Loucy (cell line): ENCODE data around the gene RAB10.
"Not testable (repeated sequence)": the region's sequence is repeated elsewhere in the genome, so short reads cannot be mapped to it uniquely, and the experiment has no call there.

Experiments used
- H2AFZ ChIP-seq: fragments of 200-600 bp; sonication (generic); 2 replicates; pipeline ENCODE4 v1.6.0; 2016; ENCODE audit warnings: antibody characterized with exemption, mild to moderate bottlenecking, low read length, moderate library complexity
- H3F3A ChIP-seq: fragments of 200-600 bp; 2 replicates; pipeline ENCODE4 v1.6.0; 2016; ENCODE audit warnings: antibody characterized with exemption, low read depth, mild to moderate bottlenecking
- H3K27me3 ChIP-seq: fragments of 200-600 bp; sonication (generic); 2 replicates; pipeline ENCODE4 v1.6.1; 2014; ENCODE audit warnings: low read length, mild to moderate bottlenecking; ENCODE audit not compliant: insufficient read depth, poor library complexity, severe bottlenecking
- H3K36me3 ChIP-seq: fragments of 200-600 bp; sonication (generic); 2 replicates; pipeline ENCODE4 v1.6.1; 2016; ENCODE audit warnings: low read length; ENCODE audit not compliant: insufficient read depth
- H3K4me1 ChIP-seq: fragments of 200-600 bp; sonication (generic); 2 replicates; pipeline ENCODE4 v1.5.1; 2014; ENCODE audit warnings: low read length, mild to moderate bottlenecking; ENCODE audit not compliant: insufficient read depth, poor library complexity, severe bottlenecking
- H3K4me2 ChIP-seq: fragments of 200-600 bp; sonication (generic); 2 replicates; pipeline ENCODE4 v1.6.0; 2014; ENCODE audit warnings: antibody characterized with exemption, low read length, low read depth, mild to moderate bottlenecking; ENCODE audit not compliant: poor library complexity, severe bottlenecking
- H3K4me3 ChIP-seq: fragments of 200-600 bp; sonication (generic); 2 replicates; pipeline ENCODE4 v1.5.1; 2014; ENCODE audit warnings: low read length, mild to moderate bottlenecking, mixed read lengths; ENCODE audit not compliant: poor library complexity, severe bottlenecking
- H3K79me2 ChIP-seq: fragments of 200-600 bp; sonication (generic); 2 replicates; pipeline ENCODE4 v1.6.1; 2014; ENCODE audit warnings: low read length; ENCODE audit not compliant: insufficient read depth
- H3K9ac ChIP-seq: fragments of 200-600 bp; sonication (generic); 2 replicates; pipeline ENCODE4 v1.6.0; 2014; ENCODE audit warnings: mild to moderate bottlenecking, low read depth, low read length, moderate library complexity; ENCODE audit not compliant: poor library complexity, severe bottlenecking
- H3K9me2 ChIP-seq: fragments of 200-600 bp; sonication (generic); replicated peaks from 2 replicates; pipeline ENCODE4 v1.6.1; 2016; ENCODE audit warnings: low read depth, low read length, mixed read lengths
- H3K9me3 ChIP-seq: fragments of 200-600 bp; sonication (generic); 2 replicates; pipeline ENCODE4 v1.6.1; 2014; ENCODE audit warnings: mild to moderate bottlenecking, antibody characterized with exemption, low read length, low read depth; ENCODE audit not compliant: insufficient read depth
- H4K20me1 ChIP-seq: fragments of 200-600 bp; sonication (generic); 2 replicates; pipeline ENCODE4 v1.6.0; 2014; ENCODE audit warnings: antibody characterized with exemption, low read length, mild to moderate bottlenecking; ENCODE audit not compliant: insufficient read depth, poor library complexity, severe bottlenecking
- EZH2phosphoT487 ChIP-seq: fragments of 200-600 bp; IDR thresholded peaks from 2 replicates; pipeline ENCODE4 v1.6.1; 2018; ENCODE audit warnings: antibody characterized with exemption, mild to moderate bottlenecking, moderate library complexity, borderline replicate concordance
- TF ChIP-seq, protein P1 (sequence below): fragments of 200-600 bp; sonication (generic); conservative IDR thresholded peaks from 2 replicates; pipeline ENCODE4 v1.5.1; 2014; ENCODE audit warnings: mild to moderate bottlenecking, antibody characterized with exemption, low read length

RAB10 gene

DNA sequence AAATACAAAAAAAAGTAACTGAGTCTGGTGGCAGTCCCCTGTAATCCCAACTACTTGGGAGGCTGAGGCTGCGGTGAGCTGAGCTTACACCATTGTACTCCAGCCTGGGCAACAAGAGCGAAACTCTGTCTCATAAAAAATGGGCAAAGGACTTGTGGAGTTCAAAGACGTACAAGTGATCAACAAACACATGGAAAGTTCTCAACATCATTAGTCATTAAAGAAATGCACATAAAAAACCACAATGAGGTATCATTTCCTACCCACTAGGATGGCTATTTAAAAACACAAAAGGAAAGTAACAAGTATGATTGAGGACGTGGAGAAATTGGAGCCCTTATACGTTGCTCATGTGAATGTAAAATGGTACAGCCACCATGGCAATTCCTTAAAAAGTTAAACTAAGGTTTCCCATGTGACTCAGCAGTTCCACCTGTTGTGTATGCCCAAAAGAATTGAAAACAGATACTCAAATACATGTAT is 52.3 kb downstream of the RAB10 start:
- peaks cover 3% of the 10 kb centered on the region; the same call in 1 of the 2 replicates for H3F3A ChIP-seq
- no peak overlapping the region for H2AFZ ChIP-seq
- H3K4me3 ChIP-seq, result no peak overlapping the region
- peaks cover 48% of the 10 kb centered on the region for H4K20me1 ChIP-seq
- no peak overlapping the region for H3K9ac ChIP-seq
- peaks cover 9% of the 10 kb centered on the region for H3K4me1 ChIP-seq
- TF ChIP-seq EZH2phosphoT487, result no peak
- TF ChIP-seq, protein P1, sequence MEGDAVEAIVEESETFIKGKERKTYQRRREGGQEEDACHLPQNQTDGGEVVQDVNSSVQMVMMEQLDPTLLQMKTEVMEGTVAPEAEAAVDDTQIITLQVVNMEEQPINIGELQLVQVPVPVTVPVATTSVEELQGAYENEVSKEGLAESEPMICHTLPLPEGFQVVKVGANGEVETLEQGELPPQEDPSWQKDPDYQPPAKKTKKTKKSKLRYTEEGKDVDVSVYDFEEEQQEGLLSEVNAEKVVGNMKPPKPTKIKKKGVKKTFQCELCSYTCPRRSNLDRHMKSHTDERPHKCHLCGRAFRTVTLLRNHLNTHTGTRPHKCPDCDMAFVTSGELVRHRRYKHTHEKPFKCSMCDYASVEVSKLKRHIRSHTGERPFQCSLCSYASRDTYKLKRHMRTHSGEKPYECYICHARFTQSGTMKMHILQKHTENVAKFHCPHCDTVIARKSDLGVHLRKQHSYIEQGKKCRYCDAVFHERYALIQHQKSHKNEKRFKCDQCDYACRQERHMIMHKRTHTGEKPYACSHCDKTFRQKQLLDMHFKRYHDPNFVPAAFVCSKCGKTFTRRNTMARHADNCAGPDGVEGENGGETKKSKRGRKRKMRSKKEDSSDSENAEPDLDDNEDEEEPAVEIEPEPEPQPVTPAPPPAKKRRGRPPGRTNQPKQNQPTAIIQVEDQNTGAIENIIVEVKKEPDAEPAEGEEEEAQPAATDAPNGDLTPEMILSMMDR, result no peak
- H3K9me2 ChIP-seq, result no peaks in the 10 kb centered on the region
- no peaks in the 10 kb centered on the region for H3K27me3 ChIP-seq
- H3K36me3 ChIP-seq, result peaks cover 8% of the 10 kb centered on the region
- peaks cover 4% of the 10 kb centered on the region; the same call in 1 of the 2 replicates for H3K9me3 ChIP-seq
- peaks cover 83% of the 10 kb centered on the region for H3K79me2 ChIP-seq
- H3K4me2 ChIP-seq, result peak overlapping the region; percentile 9

DNA sequence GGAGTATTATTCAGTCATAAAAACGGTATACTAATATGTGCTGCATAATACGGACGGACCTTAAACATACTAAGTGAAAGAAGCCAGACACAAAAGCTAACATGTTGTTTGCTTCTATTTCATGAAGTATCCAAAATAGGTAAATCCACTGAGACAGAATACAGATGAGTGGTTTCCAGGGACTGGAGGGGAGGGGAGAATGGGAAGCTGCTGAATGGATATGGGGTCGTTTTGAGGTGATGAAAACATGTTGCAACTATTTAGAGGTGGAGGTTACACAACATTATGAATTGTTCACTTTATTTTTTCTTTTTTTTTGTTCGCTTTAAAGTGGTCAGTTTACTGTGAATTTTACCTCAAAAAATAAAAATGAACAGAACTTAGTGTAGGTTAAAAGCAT is 52.9 kb downstream of the RAB10 start:
- peaks cover 3% of the 10 kb centered on the region; the same call in 1 of the 2 replicates for H3F3A ChIP-seq
- H3K27me3 ChIP-seq, result no peaks in the 10 kb centered on the region
- H3K79me2 ChIP-seq, result peaks cover 83% of the 10 kb centered on the region
- H2AFZ ChIP-seq, result no peak overlapping the region
- no peak overlapping the region for H3K9ac ChIP-seq
- peaks cover 53% of the 10 kb centered on the region for H4K20me1 ChIP-seq
- peaks cover 9% of the 10 kb centered on the region for H3K4me1 ChIP-seq
- TF ChIP-seq, protein P1, result no peak
- no peak for TF ChIP-seq EZH2phosphoT487
- no peaks in the 10 kb centered on the region for H3K9me2 ChIP-seq
- H3K9me3 ChIP-seq, result peaks cover 4% of the 10 kb centered on the region; the same call in 1 of the 2 replicates
- peak overlapping the region; percentile 9 for H3K4me2 ChIP-seq
- no peak overlapping the region for H3K4me3 ChIP-seq
- peaks cover 8% of the 10 kb centered on the region for H3K36me3 ChIP-seq

DNA sequence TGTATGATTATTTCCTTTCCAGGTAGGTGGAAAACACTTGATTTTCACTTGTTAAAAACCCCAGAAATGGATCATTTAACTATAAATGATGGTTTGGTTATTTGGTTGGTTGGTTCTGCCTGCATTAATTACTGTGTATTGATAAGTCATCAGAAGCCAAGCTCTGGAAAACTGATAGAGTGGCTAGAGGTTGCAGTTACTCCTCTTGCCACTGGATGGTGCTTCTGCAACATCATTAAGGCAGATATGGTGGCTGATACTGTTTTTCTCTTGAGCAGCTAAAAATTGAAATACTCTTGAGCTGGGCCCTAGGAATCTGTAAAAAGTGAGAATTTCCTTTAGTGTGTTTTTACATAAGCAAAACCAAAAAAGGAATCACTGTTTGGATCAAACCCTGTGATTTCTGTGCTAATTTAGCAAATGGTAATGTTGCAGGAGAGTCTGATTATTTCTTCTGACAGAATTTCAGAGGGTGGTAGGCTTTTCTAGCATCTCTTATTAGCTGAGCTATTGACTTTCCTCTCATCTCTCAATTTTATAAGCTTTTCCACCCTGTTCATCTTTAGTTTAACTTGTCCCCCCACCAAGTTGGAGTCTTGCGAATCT is 54.3 kb downstream of the RAB10 start:
- H3K4me1 ChIP-seq, result peaks cover 9% of the 10 kb centered on the region
- no peak overlapping the region for H3K4me2 ChIP-seq
- no peaks in the 10 kb centered on the region for H3K9me3 ChIP-seq
- no peak overlapping the region for H3K9ac ChIP-seq
- H4K20me1 ChIP-seq, result peaks cover 54% of the 10 kb centered on the region
- H2AFZ ChIP-seq, result no peak overlapping the region
- H3K36me3 ChIP-seq, result no peaks in the 10 kb centered on the region; the same call in 1 of the 2 replicates
- no peaks in the 10 kb centered on the region for H3K9me2 ChIP-seq
- no peak overlapping the region for H3K4me3 ChIP-seq
- no peaks in the 10 kb centered on the region for H3K27me3 ChIP-seq
- TF ChIP-seq, protein P1, result peak; percentile 84
- TF ChIP-seq EZH2phosphoT487, result no peak
- peaks cover 86% of the 10 kb centered on the region for H3K79me2 ChIP-seq
- H3F3A ChIP-seq, result peaks cover 3% of the 10 kb centered on the region; the same call in 1 of the 2 replicates

DNA sequence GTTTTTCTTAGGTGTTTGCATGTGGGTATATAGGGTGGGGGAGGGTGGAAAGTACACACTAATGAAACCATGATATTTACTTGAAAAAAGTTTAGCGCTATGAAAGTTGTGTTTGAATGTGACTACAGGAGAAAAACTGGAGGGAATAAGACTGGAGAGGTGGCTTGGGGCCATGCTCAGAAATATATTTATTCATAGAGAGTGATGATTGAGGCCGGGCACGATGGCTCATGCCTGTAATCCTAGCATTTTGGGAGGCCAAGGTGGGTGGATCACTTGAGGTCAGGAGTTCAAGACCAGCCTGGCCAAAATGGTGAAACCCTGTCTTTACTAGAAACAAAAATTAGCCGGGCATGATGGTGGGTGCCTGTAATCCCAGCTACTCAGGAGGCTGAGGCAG is 55.0 kb downstream of the RAB10 start:
- not testable (repeated sequence) for H3K9ac ChIP-seq, H3F3A ChIP-seq, H3K36me3 ChIP-seq, H3K4me1 ChIP-seq, H3K27me3 ChIP-seq, H3K9me3 ChIP-seq, H3K4me3 ChIP-seq, H3K4me2 ChIP-seq, H2AFZ ChIP-seq, H3K9me2 ChIP-seq
- Histone ChIP-seq H3K79me2 (peaks cover 85% of the 10 kb centered on the region), H4K20me1 (peaks cover 56% of the 10 kb centered on the region)
